Neural cell (in vitro differentiated cells): ENCODE results near the gene RAD51B. TPM values are rescaled to one million over a fixed set of nuclear protein-coding genes. Genes with fewer than 3 reads are reported as not detected.

Experiments used
- H2AFZ ChIP-seq: fragments of 200-600, 300-800 bp; sonication (generic), shearing (Covaris generic); 2 replicates; pipeline ENCODE4 v1.6.0; 2014; ENCODE audit warnings: low read depth, mild to moderate bottlenecking, antibody characterized with exemption, low read length, moderate library complexity
- H3F3A ChIP-seq: fragments of 200-600 bp; shearing (Covaris generic); 2 replicates; pipeline ENCODE4 v1.6.1; 2016; ENCODE audit warnings: mild to moderate bottlenecking, moderate library complexity, mixed read lengths, antibody characterized with exemption, low read length; ENCODE audit not compliant: insufficient read depth, poor library complexity, severe bottlenecking
- H3K27ac ChIP-seq: fragments of 200-600, 300-800 bp; sonication (generic), shearing (Covaris generic); 2 replicates; pipeline ENCODE4 v1.5.1; 2014; ENCODE audit warnings: mild to moderate bottlenecking, low read length, moderate library complexity
- H3K27me3 ChIP-seq: fragments of 300-800, 200-600 bp; sonication (generic), shearing (Covaris generic); 2 replicates; pipeline ENCODE4 v1.6.0; 2014; ENCODE audit warnings: mild to moderate bottlenecking, low read depth, low read length, moderate library complexity; ENCODE audit not compliant: insufficient read depth
- H3K36me3 ChIP-seq: fragments of 300-800, 200-600 bp; sonication (generic), shearing (Covaris generic); 2 replicates; pipeline ENCODE4 v1.5.1; 2014; ENCODE audit warnings: mild to moderate bottlenecking, antibody characterized with exemption, low read length, moderate library complexity; ENCODE audit not compliant: insufficient read depth
- H3K4me2 ChIP-seq: fragments of 300-800, 200-600 bp; sonication (generic), shearing (Covaris generic); 2 replicates; pipeline ENCODE4 v1.6.0; 2014; ENCODE audit warnings: mild to moderate bottlenecking, low read length
- H3K4me3 ChIP-seq: fragments of 300-800, 200-600 bp; sonication (generic), shearing (Covaris generic); 2 replicates; pipeline ENCODE4 v1.5.1; 2014; ENCODE audit warnings: mild to moderate bottlenecking, low read length, moderate library complexity
- H3K79me2 ChIP-seq: fragments of 200-600 bp; shearing (Covaris generic); replicated peaks from 2 replicates; pipeline ENCODE4 v1.6.0; 2014; ENCODE audit warnings: mild to moderate bottlenecking, low read length, moderate library complexity; ENCODE audit not compliant: insufficient read depth
- H3K9ac ChIP-seq: fragments of 300-800, 200-600 bp; sonication (generic), shearing (Covaris generic); 2 replicates; pipeline ENCODE4 v1.6.1; 2016; ENCODE audit warnings: mild to moderate bottlenecking, low read length, mixed read lengths
- H3K9me2 ChIP-seq: fragments of 200-600 bp; shearing (Covaris generic); 2 replicates; pipeline ENCODE4 v1.6.1; 2016; ENCODE audit warnings: mild to moderate bottlenecking, low read length, mixed read lengths; ENCODE audit not compliant: insufficient read depth
- H3K9me3 ChIP-seq: fragments of 200-600, 300-800 bp; sonication (generic), shearing (Covaris generic); 2 replicates; pipeline ENCODE4 v1.6.1; 2016; ENCODE audit warnings: mild to moderate bottlenecking, mixed run types, low read length, moderate library complexity, mixed read lengths
- H4K20me1 ChIP-seq: fragments of 200-600 bp; shearing (Covaris generic); 2 replicates; pipeline ENCODE4 v1.6.1; 2016; ENCODE audit warnings: mild to moderate bottlenecking, mixed run types; ENCODE audit not compliant: insufficient read depth
- CTCF ChIP-seq: fragments of 450-650 bp; IDR thresholded peaks from 2 replicates; pipeline ENCODE4 v1.5.1; 2014; ENCODE audit warnings: antibody characterized with exemption, mild to moderate bottlenecking, moderate library complexity; ENCODE audit not compliant: poor library complexity, severe bottlenecking
- EP300 ChIP-seq: fragments of 450-650 bp; conservative IDR thresholded peaks from 2 replicates; pipeline ENCODE4 v1.6.1; 2014; ENCODE audit warnings: antibody characterized with exemption, mild to moderate bottlenecking, moderate library complexity; ENCODE audit not compliant: poor library complexity, severe bottlenecking
- EZH2 ChIP-seq: fragments of 200-600, 300-800 bp; shearing (Covaris generic), sonication (generic); IDR thresholded peaks from 2 replicates; pipeline ENCODE4 v1.6.1; 2014; ENCODE audit warnings: antibody characterized with exemption, low read length, borderline replicate concordance, mild to moderate bottlenecking; ENCODE audit not compliant: insufficient read depth, poor library complexity, severe bottlenecking
- MXI1 ChIP-seq: fragments of 450-650 bp; conservative IDR thresholded peaks from 2 replicates; pipeline ENCODE4 v1.6.1; 2014; ENCODE audit warnings: antibody characterized with exemption, mild to moderate bottlenecking; ENCODE audit not compliant: poor library complexity, severe bottlenecking
- POLR2AphosphoS5 ChIP-seq: IDR thresholded peaks from 2 replicates; pipeline ENCODE4 v1.6.1; 2012
- RAD21 ChIP-seq: fragments of 450-650 bp; conservative IDR thresholded peaks from 2 replicates; pipeline ENCODE4 v1.6.1; 2014; ENCODE audit warnings: antibody characterized with exemption, mild to moderate bottlenecking, moderate library complexity
- REST ChIP-seq: IDR thresholded peaks from 2 replicates; pipeline ENCODE4 v1.6.1; 2012; ENCODE audit warnings: borderline replicate concordance
- SMC3 ChIP-seq: fragments of 450-650 bp; conservative IDR thresholded peaks from 2 replicates; pipeline ENCODE4 v1.6.1; 2014; ENCODE audit warnings: antibody characterized with exemption, mild to moderate bottlenecking, moderate library complexity; ENCODE audit not compliant: poor library complexity
- TAF1 ChIP-seq: IDR thresholded peaks from 2 replicates; pipeline ENCODE4 v1.6.1; 2012; ENCODE audit warnings: low read depth
- polyA plus RNA-seq: library from polyadenylated mRNA; depleted of rRNA; stranded (reverse); fragments of >200 nt; gene quantifications from 2 replicates; pipeline ENCODE4 v1.2.3, GENCODE V29; 2014

Gene RAD51B
- polyA plus RNA-seq, 1 donor from 2014 or later = 3.1 TPM

GRCh38 chr14:68160779-68161546 is 341.4 kb downstream of the RAD51B start:
- Histone ChIP-seq H3K9me3 (no peaks in the 10 kb centered on the region), H3K27ac (no peak overlapping the region), H3K9ac (no peak overlapping the region), H3K4me2 (no peak overlapping the region), H3K79me2 (no peaks in the 10 kb centered on the region), H3F3A (no peaks in the 10 kb centered on the region), H3K27me3 (no peaks in the 10 kb centered on the region), H4K20me1 (no peaks in the 10 kb centered on the region), H3K36me3 (no peaks in the 10 kb centered on the region), H2AFZ (no peak overlapping the region), H3K4me3 (no peak overlapping the region), H3K9me2 (no peaks in the 10 kb centered on the region)
- TF ChIP-seq POLR2AphosphoS5 (no peak), REST (no peak), RAD21 (no peak), EP300 (no peak), EZH2 (no peak), CTCF (no peak), SMC3 (no peak), TAF1 (no peak), MXI1 (no peak)

- Histone ChIP-seq H3K27ac (peak overlapping the region; percentile 3), H2AFZ (no peak overlapping the region)
Measured at GRCh38 chr14:68162887-68163286, 343.3 kb downstream of the RAD51B start.

More at GRCh38 chr14:68162887-68163286, 343.3 kb downstream of the RAD51B start:
- Histone ChIP-seq H3K9me2 (no peaks in the 10 kb centered on the region), H3K27me3 (no peaks in the 10 kb centered on the region), H3K79me2 (no peaks in the 10 kb centered on the region), H4K20me1 (no peaks in the 10 kb centered on the region), H3K36me3 (no peaks in the 10 kb centered on the region), H3K9me3 (no peaks in the 10 kb centered on the region), H3K9ac (no peak overlapping the region), H3K4me3 (no peak overlapping the region), H3F3A (no peaks in the 10 kb centered on the region), H3K4me2 (no peak overlapping the region)
- no peak for TF ChIP-seq MXI1
- TF ChIP-seq EP300 = peak; percentile 85
- TF ChIP-seq RAD21 = peak; percentile 9
